ENCODE measurements around the gene MADCAM1. TPM values are rescaled to one million over a fixed set of nuclear protein-coding genes. Genes with fewer than 3 reads are reported as not detected.

The MADCAM1 gene
- total and polyA plus RNA-seq, 10 of the 15 experiments (the other 5 are each of a cell fraction or from before 2014, with no cell fraction given): 0.06 to 0.32 (median 0.31) TPM; not detected in 5

DNA sequence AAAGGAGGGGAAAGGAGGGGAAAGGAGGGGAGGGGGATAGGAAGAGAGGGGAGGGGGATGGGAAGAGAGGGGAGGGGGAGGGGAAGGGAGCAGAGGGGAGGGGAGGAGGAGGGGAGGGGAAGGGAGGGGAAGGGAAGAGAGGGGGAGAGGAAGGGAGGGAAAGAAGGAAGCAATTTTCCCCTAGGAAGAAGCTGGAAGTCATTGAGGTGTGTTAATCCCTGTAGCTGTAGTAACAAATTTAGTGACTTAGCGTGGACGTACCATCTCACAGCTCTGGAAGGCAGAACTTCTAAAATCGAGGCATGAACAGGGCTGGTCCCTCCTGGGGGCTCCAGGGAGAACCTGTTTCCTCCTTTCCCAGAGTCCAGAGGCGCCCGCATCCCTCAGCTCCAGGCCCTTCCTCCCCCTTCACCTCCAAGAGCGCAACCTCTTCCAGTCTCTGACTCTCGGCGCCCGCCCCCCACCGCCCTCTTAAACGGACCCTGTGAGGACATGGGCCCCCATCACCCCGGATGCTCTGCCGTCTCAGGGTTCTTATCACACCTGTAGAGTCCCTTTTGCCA, 29.7 kb downstream of the MADCAM1 start (continued):
- TF ChIP-seq, protein P1, sequence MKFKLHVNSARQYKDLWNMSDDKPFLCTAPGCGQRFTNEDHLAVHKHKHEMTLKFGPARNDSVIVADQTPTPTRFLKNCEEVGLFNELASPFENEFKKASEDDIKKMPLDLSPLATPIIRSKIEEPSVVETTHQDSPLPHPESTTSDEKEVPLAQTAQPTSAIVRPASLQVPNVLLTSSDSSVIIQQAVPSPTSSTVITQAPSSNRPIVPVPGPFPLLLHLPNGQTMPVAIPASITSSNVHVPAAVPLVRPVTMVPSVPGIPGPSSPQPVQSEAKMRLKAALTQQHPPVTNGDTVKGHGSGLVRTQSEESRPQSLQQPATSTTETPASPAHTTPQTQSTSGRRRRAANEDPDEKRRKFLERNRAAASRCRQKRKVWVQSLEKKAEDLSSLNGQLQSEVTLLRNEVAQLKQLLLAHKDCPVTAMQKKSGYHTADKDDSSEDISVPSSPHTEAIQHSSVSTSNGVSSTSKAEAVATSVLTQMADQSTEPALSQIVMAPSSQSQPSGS (IDR thresholded peaks at IDR 0.05; ENCODE audit: low read length): no peak
- TF ChIP-seq TCF12 (IDR thresholded peaks at IDR 0.05; ENCODE audit: low read depth, low read length) (no peak), NFIC (IDR thresholded peaks at IDR 0.05; ENCODE audit: low read depth, low read length) (no peak), MYC (IDR thresholded peaks at IDR 0.05; ENCODE audit: insufficient read depth, insufficient read length, insufficient replicate concordance, low read length, severe bottlenecking) (no peak), ETV6 (conservative IDR thresholded peaks at IDR 0.05 in 1 of 2, IDR thresholded peaks at IDR 0.05 in 1 of 2; ENCODE audit: borderline replicate concordance in 1 of 2, low read depth in 1 of 2) (no peak), RB1 (IDR thresholded peaks at IDR 0.05; ENCODE audit: borderline replicate concordance) (no peak)
- TF ChIP-seq, protein P2, sequence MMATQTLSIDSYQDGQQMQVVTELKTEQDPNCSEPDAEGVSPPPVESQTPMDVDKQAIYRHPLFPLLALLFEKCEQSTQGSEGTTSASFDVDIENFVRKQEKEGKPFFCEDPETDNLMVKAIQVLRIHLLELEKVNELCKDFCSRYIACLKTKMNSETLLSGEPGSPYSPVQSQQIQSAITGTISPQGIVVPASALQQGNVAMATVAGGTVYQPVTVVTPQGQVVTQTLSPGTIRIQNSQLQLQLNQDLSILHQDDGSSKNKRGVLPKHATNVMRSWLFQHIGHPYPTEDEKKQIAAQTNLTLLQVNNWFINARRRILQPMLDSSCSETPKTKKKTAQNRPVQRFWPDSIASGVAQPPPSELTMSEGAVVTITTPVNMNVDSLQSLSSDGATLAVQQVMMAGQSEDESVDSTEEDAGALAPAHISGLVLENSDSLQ (IDR thresholded peaks at IDR 0.05): no peak
